CD4-positive, CD25-positive, alpha-beta regulatory T cell (primary cell): Measurements from ENCODE around the gene ITIH5. TPM values are rescaled to one million over a fixed set of nuclear protein-coding genes. Genes with fewer than 3 reads are reported as not detected.
"Not testable (repeated sequence)": the region's sequence is repeated elsewhere in the genome, so short reads cannot be mapped to it uniquely, and the experiment has no call there.

Experiments used
- ATAC-seq, 2 donors: fragments of 150-1000 bp; cut with Tn5 transposase; one replicate each; pipeline ENCODE4 v1.10.0; 2021; ENCODE audit warnings: low read depth in 2 of 2, moderate number of reproducible peaks in 2 of 2, moderate library complexity in 1 of 2
- DNase-seq, 3 donors: peaks; one replicate each; pipeline versions ENCODE4 v3.0.0 to v3.0.0-alpha.2; 2012 to 2022; ENCODE audit warnings: mixed read lengths in 1 of 3
- H3K27ac ChIP-seq: one replicate; pipeline ENCODE4 v1.7.0; 2013; ENCODE audit warnings: mild to moderate bottlenecking, low read length; ENCODE audit not compliant: insufficient read depth, poor library complexity, severe bottlenecking
- H3K27me3 ChIP-seq: one replicate; pipeline ENCODE4 v1.7.0; 2013; ENCODE audit warnings: low read length; ENCODE audit not compliant: control insufficient read depth, insufficient read depth
- H3K36me3 ChIP-seq: one replicate; pipeline ENCODE4 v1.7.0; 2013; ENCODE audit warnings: mild to moderate bottlenecking, low read length, moderate library complexity; ENCODE audit not compliant: control insufficient read depth, insufficient read depth
- H3K4me1 ChIP-seq: 2 replicates; pipeline ENCODE4 v1.7.0; 2013; ENCODE audit warnings: mild to moderate bottlenecking, low read length; ENCODE audit not compliant: insufficient read depth, control insufficient read depth, poor library complexity, severe bottlenecking
- H3K4me3 ChIP-seq: one replicate; pipeline ENCODE4 v1.7.0; 2013; ENCODE audit warnings: low read depth, mild to moderate bottlenecking, low read length, moderate library complexity
- H3K9me3 ChIP-seq, 2 experiments: 1 replicate in 1 of 2; 2 replicates in 1 of 2; pipeline ENCODE4 v1.7.0; 2013; ENCODE audit warnings: low read length in 2 of 2, mild to moderate bottlenecking in 1 of 2, moderate library complexity in 1 of 2; ENCODE audit not compliant: control insufficient read depth in 2 of 2
- H3K27ac Mint-ChIP-seq, 3 donors: one replicate each; pipeline ENCODE4 v1.8.0; 2020 to 2022; ENCODE audit warnings: mild to moderate bottlenecking in 3 of 3, mixed read lengths in 3 of 3, moderate library complexity in 2 of 3
- H3K27me3 Mint-ChIP-seq: one replicate; pipeline ENCODE4 v1.8.0; 2022; ENCODE audit warnings: mild to moderate bottlenecking, mixed read lengths
- H3K36me3 Mint-ChIP-seq: one replicate; pipeline ENCODE4 v1.8.0; 2020; ENCODE audit warnings: mixed read lengths
- H3K4me1 Mint-ChIP-seq, 4 donors: one replicate each; pipeline ENCODE4 v1.8.0; 2020 to 2022; ENCODE audit warnings: mixed read lengths in 4 of 4, mild to moderate bottlenecking in 1 of 4
- H3K4me3 Mint-ChIP-seq, 4 donors: one replicate each; pipeline ENCODE4 v1.8.0; 2020 to 2022; ENCODE audit warnings: mild to moderate bottlenecking in 4 of 4, mixed read lengths in 4 of 4, moderate library complexity in 3 of 4
- H3K9me3 Mint-ChIP-seq, 7 donors: one replicate each; pipeline ENCODE4 v1.8.0; 2020 to 2022; ENCODE audit warnings: mixed read lengths in 7 of 7, mild to moderate bottlenecking in 3 of 7, moderate library complexity in 2 of 7
- polyA plus RNA-seq, 4 donors: library from polyadenylated mRNA; unstranded; fragments of 300-500 nt; fragmentation: Illumina TruSeq; gene quantifications; one replicate each; pipeline ENCODE4 v1.2.3, GENCODE V29; 2021
- total RNA-seq: library from RNA; stranded (reverse); gene quantifications from one replicate; pipeline ENCODE4 v1.2.3, GENCODE V29; 2022

The ITIH5 gene
- total and polyA plus RNA-seq, 5 donors from 2014 or later, result not detected

- Histone ChIP-seq H3K4me1 (no peaks in the 10 kb centered on the region), H3K27me3 (peaks cover 7% of the 10 kb centered on the region), H3K27ac (no peak overlapping the region), H3K4me3 (no peak overlapping the region), H3K9me3 (peaks cover 0 to 8% of the 10 kb centered on the region in 2 experiments), H3K36me3 (no peaks in the 10 kb centered on the region)
- peaks cover 0 to 22% (median 6%) of the 10 kb centered on the region in 7 donors for H3K9me3 Mint-ChIP-seq
- ATAC-seq (no peak), DNase-seq (no peak)
- H3K27ac Mint-ChIP-seq, result no peak overlapping the region
- H3K27me3 Mint-ChIP-seq, result peaks cover 6% of the 10 kb centered on the region
- H3K36me3 Mint-ChIP-seq, result peaks cover 3% of the 10 kb centered on the region
- no peak overlapping the region for H3K4me3 Mint-ChIP-seq
- peaks cover 0 to 10% (median 4%) of the 10 kb centered on the region in 4 donors for H3K4me1 Mint-ChIP-seq
Measured at GRCh38 chr10:7686351-7687171, 19.8 kb upstream of the ITIH5 start.

- not testable (repeated sequence) for DNase-seq, H3K4me3 Mint-ChIP-seq, H3K27ac ChIP-seq, H3K9me3 Mint-ChIP-seq, H3K4me1 Mint-ChIP-seq, H3K36me3 Mint-ChIP-seq, H3K27ac Mint-ChIP-seq, H3K9me3 ChIP-seq, ATAC-seq, H3K4me1 ChIP-seq, H3K4me3 ChIP-seq, H3K36me3 ChIP-seq
- peaks cover 25% of the 10 kb centered on the region for H3K27me3 Mint-ChIP-seq
- peaks cover 11% of the 10 kb centered on the region for H3K27me3 ChIP-seq
Measured at GRCh38 chr10:7680078-7680477, 13.3 kb upstream of the ITIH5 start.

- H3K4me1 Mint-ChIP-seq, result no peaks in the 10 kb centered on the region
- Histone ChIP-seq H3K36me3 (no peaks in the 10 kb centered on the region), H3K27ac (no peak overlapping the region), H3K4me3 (no peak overlapping the region), H3K4me1 (no peaks in the 10 kb centered on the region), H3K27me3 (peaks cover 11% of the 10 kb centered on the region), H3K9me3 (no peaks in the 10 kb centered on the region)
- H3K9me3 Mint-ChIP-seq, result peaks cover 0 to 8% (median 0%) of the 10 kb centered on the region in 7 donors
- no peak overlapping the region for H3K4me3 Mint-ChIP-seq
- H3K36me3 Mint-ChIP-seq, result peaks cover 3% of the 10 kb centered on the region
- DNase-seq (no peak), ATAC-seq (no peak)
- no peak overlapping the region for H3K27ac Mint-ChIP-seq
- peaks cover 25% of the 10 kb centered on the region for H3K27me3 Mint-ChIP-seq
Measured at GRCh38 chr10:7679256-7679655, 12.5 kb upstream of the ITIH5 start.

GRCh38 chr10:7672341-7673134 is 5.8 kb upstream of the ITIH5 start:
- peaks cover 0 to 9% (median 5%) of the 10 kb centered on the region in 4 donors for H3K4me1 Mint-ChIP-seq
- no peak overlapping the region for H3K27ac Mint-ChIP-seq

GRCh38 chr10:7670157-7670556 is 3.4 kb upstream of the ITIH5 start:
- Histone ChIP-seq H3K36me3 (no peaks in the 10 kb centered on the region), H3K27me3 (peaks cover 33% of the 10 kb centered on the region), H3K4me3 (no peak overlapping the region), H3K4me1 (peaks cover 14% of the 10 kb centered on the region), H3K27ac (no peak overlapping the region), H3K9me3 (no peaks in the 10 kb centered on the region)
- Mint-ChIP-seq H3K36me3 (no peaks in the 10 kb centered on the region), H3K4me1 (peaks cover 0 to 14% (median 7%) of the 10 kb centered on the region in 4 donors), H3K27ac (no peak overlapping the region), H3K27me3 (peaks cover 70% of the 10 kb centered on the region), H3K4me3 (no peak overlapping the region), H3K9me3 (peaks cover 0 to 2% (median 0%) of the 10 kb centered on the region in 7 donors)
- DNase-seq (no peak), ATAC-seq (no peak)

More at GRCh38 chr10:7672341-7673134, 5.8 kb upstream of the ITIH5 start:
- peaks cover 20% of the 10 kb centered on the region for H3K27me3 ChIP-seq
- Mint-ChIP-seq H3K36me3 (no peaks in the 10 kb centered on the region), H3K27me3 (peaks cover 69% of the 10 kb centered on the region), H3K4me3 (no peak overlapping the region), H3K9me3 (peaks cover 0 to 2% (median 0%) of the 10 kb centered on the region in 7 donors)
- H3K27ac ChIP-seq, result no peak overlapping the region
- DNase-seq (no peak), ATAC-seq (no peak)
- H3K4me1 ChIP-seq, result peaks cover 7% of the 10 kb centered on the region
- no peaks in the 10 kb centered on the region for H3K9me3 ChIP-seq
- no peak overlapping the region for H3K4me3 ChIP-seq
- no peaks in the 10 kb centered on the region for H3K36me3 ChIP-seq

GRCh38 chr10:7667262-7668141 is 736 bp upstream of the ITIH5 start:
- DNase-seq (no peak), ATAC-seq (no peak)
- Histone ChIP-seq H3K36me3 (no peaks in the 10 kb centered on the region), H3K9me3 (no peaks in the 10 kb centered on the region), H3K4me1 (peaks cover 14% of the 10 kb centered on the region), H3K27me3 (peaks cover 44% of the 10 kb centered on the region), H3K4me3 (no peak overlapping the region), H3K27ac (no peak overlapping the region)
- peaks cover 70% of the 10 kb centered on the region for H3K27me3 Mint-ChIP-seq
- H3K9me3 Mint-ChIP-seq, result peaks cover 0 to 2% (median 0%) of the 10 kb centered on the region in 7 donors
- H3K36me3 Mint-ChIP-seq, result no peaks in the 10 kb centered on the region
- H3K4me3 Mint-ChIP-seq, result peak overlapping the region; percentile 12 to 87 (median 80)
- H3K4me1 Mint-ChIP-seq, result peaks cover 0 to 14% (median 7%) of the 10 kb centered on the region in 4 donors
- H3K27ac Mint-ChIP-seq, result peak overlapping the region in 1 of 3 donors; percentile 79

GRCh38 chr10:7665767-7666166 is 999 bp downstream of the ITIH5 start:
- Histone ChIP-seq H3K36me3 (no peaks in the 10 kb centered on the region), H3K9me3 (no peaks in the 10 kb centered on the region), H3K4me3 (no peak overlapping the region), H3K27ac (no peak overlapping the region), H3K4me1 (peaks cover 14% of the 10 kb centered on the region), H3K27me3 (peaks cover 47% of the 10 kb centered on the region)
- ATAC-seq (no peak), DNase-seq (no peak)
- Mint-ChIP-seq H3K27me3 (peaks cover 67% of the 10 kb centered on the region), H3K27ac (no peak overlapping the region), H3K4me3 (peak overlapping the region; percentile 12 to 81 (median 78)), H3K9me3 (peaks cover 0 to 2% (median 0%) of the 10 kb centered on the region in 7 donors), H3K4me1 (peaks cover 0 to 14% (median 7%) of the 10 kb centered on the region in 4 donors), H3K36me3 (no peaks in the 10 kb centered on the region)
